H9 (cell line): ENCODE data around the gene ASIC1. TPM values are rescaled to one million over a fixed set of nuclear protein-coding genes. Genes with fewer than 3 reads are reported as not detected.
A peak's percentile ranks its signal among the peaks of the same experiment; 100 is the strongest.

Experiments
- DNase-seq: peaks from one replicate; pipeline ENCODE4 v3.0.0-alpha.2; 2017
- H2AFZ ChIP-seq: one replicate; pipeline ENCODE4 v1.6.1; 2013; ENCODE audit warnings: mild to moderate bottlenecking, low read length, control low read depth, moderate library complexity
- H2AK5ac ChIP-seq: 2 replicates; pipeline ENCODE4 v1.6.1; 2013; ENCODE audit warnings: low read length, control low read depth, mixed read lengths; ENCODE audit not compliant: insufficient read length
- H2BK120ac ChIP-seq: one replicate; pipeline ENCODE4 v1.6.1; 2013; ENCODE audit warnings: low read depth, mild to moderate bottlenecking, low read length, control low read depth, inconsistent platforms; ENCODE audit not compliant: poor library complexity, severe bottlenecking
- H2BK12ac ChIP-seq: 2 replicates; pipeline ENCODE4 v1.6.1; 2013; ENCODE audit warnings: low read length, control low read depth, mixed read lengths, low read depth; ENCODE audit not compliant: insufficient read length
- H2BK15ac ChIP-seq: 2 replicates; pipeline ENCODE4 v1.6.1; 2013; ENCODE audit warnings: low read depth, low read length, control low read depth
- H2BK20ac ChIP-seq: one replicate; pipeline ENCODE4 v1.6.1; 2013; ENCODE audit warnings: low read depth, mild to moderate bottlenecking, low read length, control low read depth, inconsistent platforms; ENCODE audit not compliant: poor library complexity, severe bottlenecking
- H2BK5ac ChIP-seq: 2 replicates; pipeline ENCODE4 v1.6.1; 2013; ENCODE audit warnings: low read length, control low read depth, mixed read lengths; ENCODE audit not compliant: insufficient read length
- H3K14ac ChIP-seq: 2 replicates; pipeline ENCODE4 v1.6.1; 2013; ENCODE audit warnings: low read length, control low read depth; ENCODE audit not compliant: insufficient read depth
- H3K18ac ChIP-seq: 2 replicates; pipeline ENCODE4 v1.6.1; 2013; ENCODE audit warnings: low read depth, mild to moderate bottlenecking, mixed read lengths, low read length, control low read depth; ENCODE audit not compliant: insufficient read length
- H3K23ac ChIP-seq: 2 replicates; pipeline ENCODE4 v1.6.1; 2013; ENCODE audit warnings: low read length, control low read depth, mixed read lengths, low read depth; ENCODE audit not compliant: insufficient read length
- H3K23me2 ChIP-seq: 2 replicates; pipeline ENCODE4 v1.6.1; 2013; ENCODE audit warnings: low read depth, mild to moderate bottlenecking, mixed read lengths, low read length, control low read depth; ENCODE audit not compliant: insufficient read length, poor library complexity, severe bottlenecking
- H3K27ac ChIP-seq: 2 replicates; pipeline ENCODE4 v1.5.1; 2013; ENCODE audit warnings: low read length, control low read depth, mixed read lengths, low read depth; ENCODE audit not compliant: insufficient read length
- H3K27me3 ChIP-seq: 2 replicates; pipeline ENCODE4 v1.6.1; 2013; ENCODE audit warnings: low read length, control low read depth, inconsistent platforms; ENCODE audit not compliant: insufficient read depth
- H3K4ac ChIP-seq: 2 replicates; pipeline ENCODE4 v1.6.1; 2013; ENCODE audit warnings: low read depth, mild to moderate bottlenecking, control low read depth, inconsistent platforms, low read length, moderate library complexity
- H3K4me1 ChIP-seq: 2 replicates; pipeline ENCODE4 v1.6.1; 2013; ENCODE audit warnings: low read length, control low read depth, inconsistent platforms; ENCODE audit not compliant: insufficient read depth
- H3K4me2 ChIP-seq: 2 replicates; pipeline ENCODE4 v1.6.1; 2013; ENCODE audit warnings: low read length, control low read depth, mixed read lengths; ENCODE audit not compliant: insufficient read length, insufficient read depth
- H3K56ac ChIP-seq: 2 replicates; pipeline ENCODE4 v1.6.1; 2013; ENCODE audit warnings: low read depth, mild to moderate bottlenecking, mixed read lengths, low read length, control low read depth; ENCODE audit not compliant: insufficient read length
- H3K79me1 ChIP-seq: 2 replicates; pipeline ENCODE4 v1.6.1; 2013; ENCODE audit warnings: low read depth, mild to moderate bottlenecking, moderate library complexity, low read length, control low read depth, inconsistent platforms; ENCODE audit not compliant: insufficient read depth, poor library complexity, severe bottlenecking
- H3K79me2 ChIP-seq: 2 replicates; pipeline ENCODE4 v1.6.1; 2013; ENCODE audit warnings: low read length, control low read depth, inconsistent platforms; ENCODE audit not compliant: insufficient read depth
- H3K9ac ChIP-seq: 2 replicates; pipeline ENCODE4 v1.6.1; 2013; ENCODE audit warnings: low read length, control low read depth, mixed read lengths; ENCODE audit not compliant: insufficient read length; ENCODE audit errors: extremely low read depth
- H3K9me3 ChIP-seq: one replicate; pipeline ENCODE4 v1.6.1; 2013; ENCODE audit warnings: low read depth, low read length, inconsistent platforms; ENCODE audit not compliant: control insufficient read depth
- H3T11ph ChIP-seq: one replicate; pipeline ENCODE4 v1.6.1; 2013; ENCODE audit warnings: mild to moderate bottlenecking, low read length, control low read depth, inconsistent platforms
- H4K20me1 ChIP-seq: one replicate; pipeline ENCODE4 v1.6.1; 2013; ENCODE audit not compliant: control insufficient read depth, insufficient read length, insufficient read depth
- H4K5ac ChIP-seq: 2 replicates; pipeline ENCODE4 v1.6.1; 2013; ENCODE audit warnings: low read depth, mild to moderate bottlenecking, mixed read lengths, low read length, control low read depth; ENCODE audit not compliant: insufficient read length
- H4K8ac ChIP-seq: replicated peaks from 2 replicates; pipeline ENCODE4 v1.6.1; 2013; ENCODE audit warnings: low read length, control low read depth, mixed read lengths, low read depth; ENCODE audit not compliant: insufficient read length
- H4K91ac ChIP-seq: 2 replicates; pipeline ENCODE4 v1.6.1; 2013; ENCODE audit warnings: low read depth, mild to moderate bottlenecking, moderate library complexity, mixed read lengths, low read length, control low read depth; ENCODE audit not compliant: insufficient read length
- H3K27ac Mint-ChIP-seq, 3 experiments: 2 replicates in 2 of 3; 3 replicates in 1 of 3; pipeline ENCODE4 v1.8.0; 2020 to 2021; ENCODE audit warnings: mixed read lengths in 3 of 3, mild to moderate bottlenecking in 1 of 3, moderate library complexity in 1 of 3
- H3K27me3 Mint-ChIP-seq: 2 replicates; pipeline ENCODE4 v1.8.0; 2021; ENCODE audit warnings: low read depth, mild to moderate bottlenecking, moderate library complexity, mixed read lengths
- H3K36me3 Mint-ChIP-seq, 3 experiments: 2 replicates in 2 of 3; 3 replicates in 1 of 3; pipeline ENCODE4 v1.8.0; 2020 to 2021; ENCODE audit warnings: low read depth in 3 of 3, mixed read lengths in 3 of 3; ENCODE audit not compliant: insufficient read depth in 1 of 3
- H3K4me1 Mint-ChIP-seq, 2 experiments: 2 replicates each; pipeline ENCODE4 v1.8.0; 2020; ENCODE audit warnings: mixed read lengths in 2 of 2
- H3K4me3 Mint-ChIP-seq, 2 experiments: 2 replicates in 1 of 2; 3 replicates in 1 of 2; pipeline ENCODE4 v1.8.0; 2020 to 2021; ENCODE audit warnings: mild to moderate bottlenecking in 2 of 2, mixed read lengths in 2 of 2, moderate library complexity in 1 of 2
- H3K9me3 Mint-ChIP-seq, 2 experiments: 2 replicates in 1 of 2; 3 replicates in 1 of 2; pipeline ENCODE4 v1.8.0; 2020; ENCODE audit warnings: mild to moderate bottlenecking in 2 of 2, mixed read lengths in 2 of 2, moderate library complexity in 1 of 2
- WGBS: extraction: QIAGEN DNeasy Blood & Tissue Kit; methylation state at CpG from one replicate; pipeline ENCODE4 v1.1.7; 2013; ENCODE audit warnings: missing lambda C conversion rate, low lambda C conversion rate, mixed read lengths; ENCODE audit not compliant: insufficient read length; ENCODE audit errors: extremely low coverage; 5-methylcytosine and 5-hydroxymethylcytosine counted together
- total RNA-seq: library from RNA; stranded (reverse); gene quantifications from 2 replicates; pipeline ENCODE4 v1.2.1, GENCODE V29; 2021
- TF ChIP-seq, protein P1 (sequence below): fragments of 200-600 bp; sonication (generic); conservative IDR thresholded peaks from 3 replicates; pipeline ENCODE4 v1.8.0; 2021; ENCODE audit warnings: antibody characterized with exemption, mild to moderate bottlenecking

Gene ASIC1
- total RNA-seq, 1 experiment from 2014 or later = 3.9 TPM

- Histone ChIP-seq H2BK5ac (no peak overlapping the region), H3K4me2 (peak overlapping the region; percentile 72), H3K27me3 (no peaks in the 10 kb centered on the region), H3K79me1 (no peaks in the 10 kb centered on the region), H2BK12ac (no peak overlapping the region), H2BK20ac (no peak overlapping the region), H4K5ac (no peak overlapping the region), H2BK120ac (no peak overlapping the region), H4K91ac (no peak overlapping the region), H3K4me1 (no peaks in the 10 kb centered on the region), H3K79me2 (no peaks in the 10 kb centered on the region), H3K27ac (no peak overlapping the region), H2AFZ (no peak overlapping the region), H3K18ac (no peak overlapping the region), H3K9ac (peak overlapping the region; percentile 33), H3K14ac (no peak overlapping the region), H3T11ph (no peak overlapping the region), H4K8ac (no peak overlapping the region), H3K4ac (no peak overlapping the region), H4K20me1 (no peaks in the 10 kb centered on the region), H3K56ac (no peak overlapping the region), H2AK5ac (no peak overlapping the region), H2BK15ac (no peak overlapping the region), H3K9me3 (no peaks in the 10 kb centered on the region), H3K23me2 (no peaks in the 10 kb centered on the region), H3K23ac (no peak overlapping the region)
- Mint-ChIP-seq H3K36me3 (peaks cover 39 to 47% (median 45%) of the 10 kb centered on the region in 3 experiments), H3K9me3 (no peaks in the 10 kb centered on the region), H3K4me1 (peaks cover 11 to 21% of the 10 kb centered on the region in 2 experiments), H3K4me3 (peak overlapping the region; percentile 90 to 95), H3K27me3 (peaks cover 10% of the 10 kb centered on the region), H3K27ac (peak overlapping the region; percentile 89 to 97 (median 95); a peak in 6 of 7 replicates)
- TF ChIP-seq, protein P1, sequence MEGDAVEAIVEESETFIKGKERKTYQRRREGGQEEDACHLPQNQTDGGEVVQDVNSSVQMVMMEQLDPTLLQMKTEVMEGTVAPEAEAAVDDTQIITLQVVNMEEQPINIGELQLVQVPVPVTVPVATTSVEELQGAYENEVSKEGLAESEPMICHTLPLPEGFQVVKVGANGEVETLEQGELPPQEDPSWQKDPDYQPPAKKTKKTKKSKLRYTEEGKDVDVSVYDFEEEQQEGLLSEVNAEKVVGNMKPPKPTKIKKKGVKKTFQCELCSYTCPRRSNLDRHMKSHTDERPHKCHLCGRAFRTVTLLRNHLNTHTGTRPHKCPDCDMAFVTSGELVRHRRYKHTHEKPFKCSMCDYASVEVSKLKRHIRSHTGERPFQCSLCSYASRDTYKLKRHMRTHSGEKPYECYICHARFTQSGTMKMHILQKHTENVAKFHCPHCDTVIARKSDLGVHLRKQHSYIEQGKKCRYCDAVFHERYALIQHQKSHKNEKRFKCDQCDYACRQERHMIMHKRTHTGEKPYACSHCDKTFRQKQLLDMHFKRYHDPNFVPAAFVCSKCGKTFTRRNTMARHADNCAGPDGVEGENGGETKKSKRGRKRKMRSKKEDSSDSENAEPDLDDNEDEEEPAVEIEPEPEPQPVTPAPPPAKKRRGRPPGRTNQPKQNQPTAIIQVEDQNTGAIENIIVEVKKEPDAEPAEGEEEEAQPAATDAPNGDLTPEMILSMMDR = no peak
- no CpG with 5 or more reads among the region's 8 CpGs for WGBS
- no peak for DNase-seq
Observed at GRCh38 chr12:50085615-50086072, 28.2 kb downstream of the ASIC1 start.
